Endothelial cell of umbilical vein (primary cell): ENCODE results near the gene MAGEB1. TPM values are rescaled to one million over a fixed set of nuclear protein-coding genes. Genes with fewer than 3 reads are reported as not detected.

Experiments used
- BruUV-seq: library from RNA; stranded (reverse); fragments of 400-500 nt; replicated peaks from 2 replicates; lab custom pipeline; 2021; lab: Mats Ljungman, UMichigan
- CTCF ChIA-PET: fragments of 300-600, 350-600 bp; sonication (Branson Sonifier 250); formaldehyde crosslinking; loops from one replicate; lab custom pipeline; 2021; ENCODE audit warnings: antibody characterized with exemption, inconsistent platforms; lab: Charles Lee
- POLR2A ChIA-PET: fragments of 300-600, 350-600 bp; sonication (Branson Sonifier 250); formaldehyde crosslinking; loops from one replicate; lab custom pipeline; 2021; ENCODE audit warnings: antibody characterized with exemption, inconsistent platforms; lab: Charles Lee
- DNase-seq: peaks from one replicate; pipeline ENCODE4 v3.0.0-alpha.2; 2011; ENCODE audit warnings: low read depth, low spot score
- FAIRE-seq: peaks from 2 replicates; lab custom pipeline; 2011; peaks lifted over from hg19 to GRCh38; lab: Jason Lieb, UNC
- H2AFZ ChIP-seq: 2 replicates; pipeline ENCODE4 v1.6.0; 2012; ENCODE audit warnings: low read depth, low read length, control low read depth, inconsistent platforms
- H3K27ac ChIP-seq: 2 replicates; pipeline ENCODE4 v1.5.1; 2011; ENCODE audit warnings: low read depth, mild to moderate bottlenecking, control low read depth, low read length, moderate library complexity; ENCODE audit not compliant: insufficient read depth
- H3K27me3 ChIP-seq, 2 experiments: 2 replicates each; pipeline versions ENCODE4 v1.6.0 to v1.6.1; 2011; ENCODE audit warnings: low read length in 2 of 2, mixed read lengths in 1 of 2; ENCODE audit not compliant: control insufficient read depth in 2 of 2, insufficient read depth in 2 of 2
- H3K36me3 ChIP-seq, 2 experiments: 2 replicates in 1 of 2; 3 replicates in 1 of 2; pipeline ENCODE4 v1.5.1; 2011; ENCODE audit warnings: low read length in 2 of 2, mild to moderate bottlenecking in 1 of 2, moderate library complexity in 1 of 2; ENCODE audit not compliant: control insufficient read depth in 2 of 2, insufficient read depth in 2 of 2; ENCODE audit errors: extremely low read depth in 1 of 2
- H3K4me1 ChIP-seq: 3 replicates; pipeline ENCODE4 v1.5.1; 2011; ENCODE audit warnings: mild to moderate bottlenecking, low read length; ENCODE audit not compliant: control insufficient read depth, insufficient read depth; ENCODE audit errors: extremely low read depth
- H3K4me2 ChIP-seq: 2 replicates; pipeline ENCODE4 v1.6.1; 2011; ENCODE audit warnings: low read length, control low read depth, mixed read lengths; ENCODE audit not compliant: insufficient read depth
- H3K4me3 ChIP-seq, 3 experiments: fragments of 200-600 bp in 1 of 3; sonication (generic), shearing (Covaris generic) in 1 of 3; replicated peaks in 1 of 3; 2 replicates each; pipeline ENCODE4 v1.5.1; 2011 to 2016; ENCODE audit warnings: control low read depth in 3 of 3, low read length in 3 of 3, mild to moderate bottlenecking in 2 of 3, inconsistent platforms in 1 of 3, low read depth in 1 of 3, moderate library complexity in 1 of 3; ENCODE audit not compliant: insufficient read depth in 1 of 3
- H3K79me2 ChIP-seq: 2 replicates; pipeline ENCODE4 v1.6.0; 2012; ENCODE audit warnings: low read length, inconsistent platforms; ENCODE audit not compliant: control insufficient read depth, insufficient read depth
- H3K9ac ChIP-seq: replicated peaks from 2 replicates; pipeline ENCODE3; 2011; ENCODE audit warnings: low read length, control low read depth; ENCODE audit not compliant: insufficient read depth; ENCODE audit errors: extremely low read depth
- H3K9me1 ChIP-seq: replicated peaks from 3 replicates; pipeline ENCODE4 v1.6.0; 2011; ENCODE audit warnings: mild to moderate bottlenecking, low read length; ENCODE audit not compliant: control insufficient read depth, insufficient read depth; ENCODE audit errors: extremely low read depth
- H3K9me3 ChIP-seq: replicated peaks from 2 replicates; pipeline ENCODE4 v1.5.1; 2012; ENCODE audit warnings: low read length, inconsistent platforms; ENCODE audit not compliant: control insufficient read depth, insufficient read depth
- H4K20me1 ChIP-seq: replicated peaks from 2 replicates; pipeline ENCODE3; 2011; ENCODE audit warnings: mild to moderate bottlenecking, low read length; ENCODE audit not compliant: control insufficient read depth, insufficient read depth; ENCODE audit errors: extremely low read depth
- EZH2 ChIP-seq: IDR thresholded peaks from 2 replicates; pipeline ENCODE4 v1.6.1; 2012; ENCODE audit warnings: borderline replicate concordance, low read depth, mild to moderate bottlenecking, moderate library complexity, low read length, inconsistent platforms; ENCODE audit not compliant: severe bottlenecking
- FOS ChIP-seq: IDR thresholded peaks from 2 replicates; pipeline ENCODE4 v1.6.1; 2011; ENCODE audit warnings: mild to moderate bottlenecking, low read length, moderate library complexity, borderline replicate concordance; ENCODE audit not compliant: insufficient read depth
- GATA2 ChIP-seq: IDR thresholded peaks from 2 replicates; pipeline ENCODE4 v1.7.0; 2011; ENCODE audit warnings: low read depth, mild to moderate bottlenecking, moderate library complexity, mixed read lengths, low read length; ENCODE audit not compliant: insufficient read length, insufficient read depth
- JUN ChIP-seq: IDR thresholded peaks from 2 replicates; pipeline ENCODE4 v1.6.1; 2011; ENCODE audit warnings: borderline replicate concordance, low read depth; ENCODE audit not compliant: insufficient read length, insufficient read depth
- MYC ChIP-seq: IDR thresholded peaks from one replicate; pipeline ENCODE4 v1.6.1; 2011; ENCODE audit warnings: mild to moderate bottlenecking, low read depth, low read length
- POLR2A ChIP-seq: IDR thresholded peaks from 2 replicates; pipeline ENCODE4 v1.6.1; 2012; ENCODE audit warnings: low read depth, mild to moderate bottlenecking, control low read depth, low read length
- POLR2AphosphoS5 ChIP-seq: IDR thresholded peaks from 2 replicates; pipeline ENCODE4 v1.6.1; 2012; ENCODE audit warnings: low read depth, mild to moderate bottlenecking, control low read depth, low read length, moderate library complexity; ENCODE audit not compliant: insufficient read depth
- dilution Hi-C: fragments of 300-500 bp; cut with MboI; formaldehyde crosslinking; loops from one replicate; pipeline ENCODE4 v1.15.0; 2019; ENCODE audit warnings: low sequenced_read_pairs; ENCODE audit not compliant: extremely low pct_ligation_motif_present
- intact Hi-C: fragments of 100-400 bp; cut with micrococcal nuclease; formaldehyde crosslinking; loops from one replicate; pipeline ENCODE4 v1.10.0; 2022
- polyA plus RNA-seq, 4 experiments: library from polyadenylated mRNA; depleted of rRNA in 3 of 4; stranded (reverse) in 3 of 4; unstranded in 1 of 4; fragments of >200 nt; gene quantifications; 2 replicates each; pipeline versions ENCODE4 v1.2.1 to v1.2.3, GENCODE V29; 2011 to 2012; ENCODE audit warnings: missing spikeins in 1 of 4
- total RNA-seq: library from RNA; stranded (reverse); gene quantifications from 2 replicates; pipeline ENCODE4 v1.2.3, GENCODE V29; 2021
- TF ChIP-seq, protein P1 (sequence below), 2 donors: IDR thresholded peaks; 1 replicate in 1 of 2; 2 replicates in 1 of 2; pipeline ENCODE4 v1.5.1; 2011; ENCODE audit warnings: low read length in 2 of 2, mild to moderate bottlenecking in 2 of 2, moderate library complexity in 2 of 2, control low read depth in 1 of 2, inconsistent platforms in 1 of 2, low read depth in 1 of 2; ENCODE audit not compliant: insufficient read depth in 1 of 2; ENCODE audit errors: extremely low read depth in 1 of 2
- TF ChIP-seq, protein P2 (sequence below): IDR thresholded peaks from 2 replicates; pipeline ENCODE4 v1.6.1; 2011; ENCODE audit not compliant: insufficient read depth, insufficient read length

MAGEB1 gene
- total and polyA plus RNA-seq, 2 donors (not counting 3 experiments of a cell fraction or from before 2014, with no cell fraction given), result not detected

DNA sequence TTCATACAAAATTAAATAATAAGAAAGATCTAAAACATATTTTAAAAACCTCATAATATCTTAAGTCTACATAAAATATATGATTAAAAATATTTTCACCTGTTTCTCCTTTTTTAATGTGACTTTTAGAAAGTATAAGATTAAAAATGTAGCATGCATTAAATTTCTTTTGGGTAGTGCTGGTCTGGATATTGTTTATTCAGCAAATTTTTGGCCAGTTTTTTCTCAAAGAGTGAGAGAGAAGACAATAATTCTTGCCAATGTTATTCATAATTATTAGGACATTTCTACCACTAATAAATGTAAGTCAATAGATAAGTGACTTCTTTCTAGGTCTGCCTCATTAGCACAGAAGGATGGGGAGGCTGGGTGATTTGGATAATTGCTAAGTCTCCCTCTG lies 14.1 kb downstream of the MAGEB1 start:
- DNase-seq (no peak), FAIRE-seq (no peak)
- H3K9me3 ChIP-seq, result no peaks in the 10 kb centered on the region
- BruUV-seq, result no TSS peak
- H3K4me1 ChIP-seq, result no peaks in the 10 kb centered on the region
- H3K27ac ChIP-seq, result no peak overlapping the region
- no peaks in the 10 kb centered on the region for H3K79me2 ChIP-seq
- no peak for TF ChIP-seq JUN
- no peak for TF ChIP-seq POLR2A
- TF ChIP-seq FOS, result no peak
- TF ChIP-seq EZH2, result no peak
- no peak for TF ChIP-seq MYC
- TF ChIP-seq GATA2, result no peak
- TF ChIP-seq, protein P1, sequence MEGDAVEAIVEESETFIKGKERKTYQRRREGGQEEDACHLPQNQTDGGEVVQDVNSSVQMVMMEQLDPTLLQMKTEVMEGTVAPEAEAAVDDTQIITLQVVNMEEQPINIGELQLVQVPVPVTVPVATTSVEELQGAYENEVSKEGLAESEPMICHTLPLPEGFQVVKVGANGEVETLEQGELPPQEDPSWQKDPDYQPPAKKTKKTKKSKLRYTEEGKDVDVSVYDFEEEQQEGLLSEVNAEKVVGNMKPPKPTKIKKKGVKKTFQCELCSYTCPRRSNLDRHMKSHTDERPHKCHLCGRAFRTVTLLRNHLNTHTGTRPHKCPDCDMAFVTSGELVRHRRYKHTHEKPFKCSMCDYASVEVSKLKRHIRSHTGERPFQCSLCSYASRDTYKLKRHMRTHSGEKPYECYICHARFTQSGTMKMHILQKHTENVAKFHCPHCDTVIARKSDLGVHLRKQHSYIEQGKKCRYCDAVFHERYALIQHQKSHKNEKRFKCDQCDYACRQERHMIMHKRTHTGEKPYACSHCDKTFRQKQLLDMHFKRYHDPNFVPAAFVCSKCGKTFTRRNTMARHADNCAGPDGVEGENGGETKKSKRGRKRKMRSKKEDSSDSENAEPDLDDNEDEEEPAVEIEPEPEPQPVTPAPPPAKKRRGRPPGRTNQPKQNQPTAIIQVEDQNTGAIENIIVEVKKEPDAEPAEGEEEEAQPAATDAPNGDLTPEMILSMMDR (IDR thresholded peaks at IDR 0.05; ENCODE audit: extremely low read depth in 1 of 2, insufficient read depth in 1 of 2, low read depth in 1 of 2, low read length in 2 of 2), result no peak
- no peak for TF ChIP-seq POLR2AphosphoS5
- TF ChIP-seq, protein P2, sequence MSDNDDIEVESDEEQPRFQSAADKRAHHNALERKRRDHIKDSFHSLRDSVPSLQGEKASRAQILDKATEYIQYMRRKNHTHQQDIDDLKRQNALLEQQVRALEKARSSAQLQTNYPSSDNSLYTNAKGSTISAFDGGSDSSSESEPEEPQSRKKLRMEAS, result no peak
- intact Hi-C loops, result no loop called here
- no peak overlapping the region for H3K9ac ChIP-seq
- no peak overlapping the region for H2AFZ ChIP-seq
- CTCF ChIA-PET, result no interaction called here
- no peak overlapping the region for H3K4me2 ChIP-seq
- no peaks in the 10 kb centered on the region for H3K9me1 ChIP-seq
- POLR2A ChIA-PET, result no interaction called here
- no peaks in the 10 kb centered on the region for H4K20me1 ChIP-seq
- no peaks in the 10 kb centered on the region for H3K27me3 ChIP-seq
- H3K36me3 ChIP-seq, result no peaks in the 10 kb centered on the region
- dilution Hi-C loops, result no loop called here
- H3K4me3 ChIP-seq, result no peak overlapping the region
